Mesothelial cell of epicardium (in vitro differentiated cells): ENCODE data around the gene DYSF. TPM values are rescaled to one million over a fixed set of nuclear protein-coding genes. Genes with fewer than 3 reads are reported as not detected.

ENCODE experiments used
- DNase-seq, 2 experiments: peaks; one replicate each; pipeline ENCODE4 v3.0.0; 2021; ENCODE audit warnings: low spot score in 2 of 2; ENCODE audit not compliant: unreplicated experiment in 2 of 2
- H3K27ac Mint-ChIP-seq: 2 replicates; pipeline ENCODE4 v1.8.0; 2021; ENCODE audit warnings: mixed read lengths
- H3K27me3 Mint-ChIP-seq: 2 replicates; pipeline ENCODE4 v1.8.0; 2021; ENCODE audit warnings: low read depth, mixed read lengths
- H3K36me3 Mint-ChIP-seq: 2 replicates; pipeline ENCODE4 v1.8.0; 2021; ENCODE audit warnings: mixed read lengths
- H3K4me1 Mint-ChIP-seq: 2 replicates; pipeline ENCODE4 v1.8.0; 2021; ENCODE audit warnings: mixed read lengths
- H3K4me3 Mint-ChIP-seq: 2 replicates; pipeline ENCODE4 v1.8.0; 2021; ENCODE audit warnings: mild to moderate bottlenecking, moderate library complexity, mixed read lengths
- H3K9me3 Mint-ChIP-seq: 2 replicates; pipeline ENCODE4 v1.8.0; 2021; ENCODE audit warnings: mixed read lengths
- total RNA-seq: library from RNA; stranded (reverse); gene quantifications from 3 replicates; pipeline ENCODE4 v1.2.1, GENCODE V29; 2021
- TF ChIP-seq, protein P1 (sequence below): fragments of 200-600 bp; sonication (generic); IDR thresholded peaks from one replicate; pipeline ENCODE4 v1.5.0; 2021; ENCODE audit warnings: antibody characterized with exemption; ENCODE audit not compliant: unreplicated experiment

DYSF gene
- total RNA-seq, 1 donor from 2014 or later: 0.96 TPM

DNA sequence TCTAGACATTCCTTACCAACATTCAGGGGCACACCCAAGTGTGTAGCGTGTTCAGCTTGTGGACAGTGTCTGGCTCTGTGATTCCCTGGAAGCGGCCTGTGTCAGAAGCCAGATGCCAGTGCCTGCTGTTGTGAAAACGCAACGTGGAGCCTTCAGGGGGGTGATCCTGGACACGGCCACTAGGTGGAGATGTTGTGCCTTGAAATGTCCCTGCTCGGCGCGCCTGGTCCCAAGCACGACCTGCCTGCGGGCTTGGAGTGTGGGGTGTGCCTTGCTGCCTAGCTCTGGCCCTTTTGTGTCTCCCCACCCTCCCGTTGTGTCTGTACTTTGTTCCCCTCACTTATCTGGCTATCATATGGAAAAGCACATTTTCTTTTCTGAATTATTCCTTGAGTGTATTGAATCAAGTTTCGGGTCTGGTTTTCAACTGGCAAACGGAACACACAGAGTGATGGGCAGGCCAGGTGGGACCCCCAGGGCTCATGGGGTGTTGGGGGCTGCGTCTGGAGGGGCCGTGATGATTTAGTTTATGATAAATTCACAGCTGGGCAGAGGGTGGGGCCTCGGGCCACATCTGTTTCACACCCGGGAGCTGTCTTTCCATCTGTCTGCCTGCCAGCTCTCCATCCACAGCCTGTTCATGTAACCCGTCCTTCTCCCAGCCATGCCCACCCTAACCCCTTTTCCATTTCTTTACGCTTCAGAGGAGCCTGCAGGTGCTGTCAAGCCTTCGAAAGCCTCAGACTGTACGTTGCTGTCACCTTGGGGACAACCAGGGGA, 95.5 kb downstream of the DYSF start:
- TF ChIP-seq, protein P1, sequence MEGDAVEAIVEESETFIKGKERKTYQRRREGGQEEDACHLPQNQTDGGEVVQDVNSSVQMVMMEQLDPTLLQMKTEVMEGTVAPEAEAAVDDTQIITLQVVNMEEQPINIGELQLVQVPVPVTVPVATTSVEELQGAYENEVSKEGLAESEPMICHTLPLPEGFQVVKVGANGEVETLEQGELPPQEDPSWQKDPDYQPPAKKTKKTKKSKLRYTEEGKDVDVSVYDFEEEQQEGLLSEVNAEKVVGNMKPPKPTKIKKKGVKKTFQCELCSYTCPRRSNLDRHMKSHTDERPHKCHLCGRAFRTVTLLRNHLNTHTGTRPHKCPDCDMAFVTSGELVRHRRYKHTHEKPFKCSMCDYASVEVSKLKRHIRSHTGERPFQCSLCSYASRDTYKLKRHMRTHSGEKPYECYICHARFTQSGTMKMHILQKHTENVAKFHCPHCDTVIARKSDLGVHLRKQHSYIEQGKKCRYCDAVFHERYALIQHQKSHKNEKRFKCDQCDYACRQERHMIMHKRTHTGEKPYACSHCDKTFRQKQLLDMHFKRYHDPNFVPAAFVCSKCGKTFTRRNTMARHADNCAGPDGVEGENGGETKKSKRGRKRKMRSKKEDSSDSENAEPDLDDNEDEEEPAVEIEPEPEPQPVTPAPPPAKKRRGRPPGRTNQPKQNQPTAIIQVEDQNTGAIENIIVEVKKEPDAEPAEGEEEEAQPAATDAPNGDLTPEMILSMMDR: peak; percentile 87
- Mint-ChIP-seq H3K27me3 (no peaks in the 10 kb centered on the region), H3K36me3 (no peaks in the 10 kb centered on the region), H3K27ac (peak overlapping the region; percentile 16), H3K4me3 (no peak overlapping the region), H3K4me1 (peaks cover 19% of the 10 kb centered on the region), H3K9me3 (no peaks in the 10 kb centered on the region)
- DNase-seq: peak in 1 of 2 experiments; percentile 78

DNA sequence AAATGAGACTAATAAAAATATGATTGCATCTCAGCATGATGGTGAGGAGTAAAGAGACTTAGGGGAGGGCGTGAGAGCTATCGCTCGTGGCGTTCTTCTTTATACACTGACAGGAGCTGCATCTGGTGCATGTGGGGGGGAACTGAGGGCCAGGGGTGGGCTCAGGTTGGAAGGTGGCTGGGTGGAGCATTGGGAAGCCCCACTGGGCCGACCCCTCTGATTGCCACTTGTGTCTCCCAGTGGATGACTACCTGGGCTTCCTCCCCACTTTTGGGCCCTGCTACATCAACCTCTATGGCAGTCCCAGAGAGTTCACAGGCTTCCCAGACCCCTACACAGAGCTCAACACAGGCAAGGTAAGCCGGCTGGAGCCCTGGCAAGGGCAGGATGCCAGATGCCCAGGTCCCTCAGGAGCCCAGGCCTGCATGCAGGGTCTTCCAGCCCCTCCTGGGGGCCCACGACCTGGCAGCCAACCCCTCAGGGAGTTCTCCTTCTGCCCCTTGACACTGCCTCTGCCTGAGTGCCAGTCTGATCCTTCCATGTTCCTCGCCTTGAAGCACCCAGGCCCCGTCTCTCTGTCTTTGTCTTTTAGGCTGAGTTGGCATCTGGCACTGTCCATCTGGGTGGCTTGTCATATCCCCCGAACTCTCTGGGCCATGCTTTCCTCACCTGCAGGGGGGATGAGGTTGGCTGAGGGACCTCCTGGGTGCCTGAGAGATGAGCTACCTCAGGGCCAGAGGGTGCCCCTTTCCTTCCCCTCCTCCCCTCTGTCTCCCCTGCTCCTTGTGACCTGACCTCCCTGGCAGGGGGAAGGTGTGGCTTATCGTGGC, 97.7 kb downstream of the DYSF start:
- H3K27me3 Mint-ChIP-seq: no peaks in the 10 kb centered on the region

GRCh38 chr2:71551631-71551915, 98.2 kb downstream of the DYSF start:
- no peak overlapping the region for H3K27ac Mint-ChIP-seq
- H3K9me3 Mint-ChIP-seq: no peaks in the 10 kb centered on the region
- TF ChIP-seq, protein P1: no peak
- H3K36me3 Mint-ChIP-seq: no peaks in the 10 kb centered on the region
- DNase-seq: no peak
- H3K27me3 Mint-ChIP-seq: no peaks in the 10 kb centered on the region
- H3K4me1 Mint-ChIP-seq: peaks cover 23% of the 10 kb centered on the region
- no peak overlapping the region for H3K4me3 Mint-ChIP-seq

More for the DNA sequence above, 97.7 kb downstream of the DYSF start:
- Mint-ChIP-seq H3K9me3 (no peaks in the 10 kb centered on the region), H3K36me3 (no peaks in the 10 kb centered on the region), H3K4me1 (peaks cover 19% of the 10 kb centered on the region), H3K27ac (no peak overlapping the region), H3K4me3 (no peak overlapping the region)
- TF ChIP-seq, protein P1: no peak
- DNase-seq: no peak

DNA sequence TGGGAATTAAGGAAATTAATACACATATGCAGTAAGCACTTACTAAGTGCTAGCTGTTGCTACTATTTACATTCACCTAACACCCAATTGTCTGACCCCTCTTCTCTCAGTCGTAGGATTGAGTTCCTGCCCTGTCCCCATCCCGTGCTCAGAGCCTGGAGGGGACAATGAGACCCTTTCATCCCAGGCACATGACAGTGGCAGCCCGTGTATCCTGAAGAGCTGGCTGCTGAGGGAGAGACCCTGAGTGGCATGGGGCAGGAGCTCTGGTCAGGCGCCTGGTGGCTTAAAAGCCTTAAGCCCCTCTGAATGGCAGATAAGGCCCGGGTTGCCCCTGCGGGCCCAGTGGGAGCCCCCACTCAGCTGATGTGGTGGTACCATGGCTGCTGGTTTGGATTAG, 99.0 kb downstream of the DYSF start:
- no peak for DNase-seq
- Mint-ChIP-seq H3K36me3 (no peaks in the 10 kb centered on the region), H3K4me1 (peaks cover 31% of the 10 kb centered on the region), H3K4me3 (no peak overlapping the region), H3K27me3 (no peaks in the 10 kb centered on the region), H3K9me3 (no peaks in the 10 kb centered on the region), H3K27ac (no peak overlapping the region)
- TF ChIP-seq, protein P1: no peak

- H3K36me3 Mint-ChIP-seq: no peaks in the 10 kb centered on the region
- no peak overlapping the region for H3K4me3 Mint-ChIP-seq
- H3K9me3 Mint-ChIP-seq: no peaks in the 10 kb centered on the region
- peaks cover 33% of the 10 kb centered on the region for H3K4me1 Mint-ChIP-seq
- TF ChIP-seq, protein P1: no peak
- no peaks in the 10 kb centered on the region for H3K27me3 Mint-ChIP-seq
- no peak overlapping the region for H3K27ac Mint-ChIP-seq
- DNase-seq: no peak
Measured at GRCh38 chr2:71552861-71553301, 99.5 kb downstream of the DYSF start.
